ENCODE measurements around the gene MEIOC.
"Not testable (repeated sequence)": the region's sequence is repeated elsewhere in the genome, so short reads cannot be mapped to it uniquely, and the experiment has no call there.

The MEIOC gene

GRCh38 chr17:44655983-44656710 is at the start of gene MEIOC:
TSS of gene MEIOC (plus strand) at chr17:44656468. CDS start at chr17:44656614, 146 bp downstream.
- peak; percentile 14 for DNase-seq

- DNase-seq = no peak
Observed at GRCh38 chr17:44606658-44607057, 49.6 kb upstream of the MEIOC start.

- no peak for DNase-seq
Observed at GRCh38 chr17:44607836-44608690, 48.2 kb upstream of the MEIOC start.

- no peak for DNase-seq
Observed at GRCh38 chr17:44608727-44609435, 47.4 kb upstream of the MEIOC start.

GRCh38 chr17:44610331-44610730 is 45.9 kb upstream of the MEIOC start:
- no peak for DNase-seq

GRCh38 chr17:44610871-44611270 is 45.4 kb upstream of the MEIOC start:
- no peak for DNase-seq

- DNase-seq = no peak
Observed at GRCh38 chr17:44614862-44615261, 41.4 kb upstream of the MEIOC start.

GRCh38 chr17:44618652-44619051 is 37.6 kb upstream of the MEIOC start:
- DNase-seq = not testable (repeated sequence)

GRCh38 chr17:44623070-44623725 is 33.1 kb upstream of the MEIOC start:
- no peak for DNase-seq

GRCh38 chr17:44627513-44628242 is 28.6 kb upstream of the MEIOC start:
- no peak for DNase-seq

- no peak for DNase-seq
Observed at GRCh38 chr17:44628243-44629188, 27.8 kb upstream of the MEIOC start.

- DNase-seq = no peak
Observed at GRCh38 chr17:44629314-44629713, 27.0 kb upstream of the MEIOC start.

GRCh38 chr17:44630703-44631102 is 25.6 kb upstream of the MEIOC start:
- no peak for DNase-seq

- no peak for DNase-seq
Observed at GRCh38 chr17:44633998-44634397, 22.3 kb upstream of the MEIOC start.

GRCh38 chr17:44634401-44634800 is 21.9 kb upstream of the MEIOC start:
- not testable (repeated sequence) for DNase-seq

- no peak for DNase-seq
Observed at GRCh38 chr17:44636562-44636961, 19.7 kb upstream of the MEIOC start.

- DNase-seq = no peak
Observed at GRCh38 chr17:44637066-44637465, 19.2 kb upstream of the MEIOC start.

- DNase-seq = no peak
Observed at GRCh38 chr17:44642834-44643233, 13.4 kb upstream of the MEIOC start.

- no peak for DNase-seq
Observed at GRCh38 chr17:44645341-44645740, 10.9 kb upstream of the MEIOC start.

GRCh38 chr17:44646280-44646679 is 10.0 kb upstream of the MEIOC start:
- no peak for DNase-seq

- no peak for DNase-seq
Observed at GRCh38 chr17:44647736-44648135, 8.5 kb upstream of the MEIOC start.
